Measurements from ENCODE around the gene BCAS4.
A peak's percentile ranks its signal among the peaks of the same experiment; 100 is the strongest.
"Not testable (repeated sequence)": the region's sequence is repeated elsewhere in the genome, so short reads cannot be mapped to it uniquely, and the experiment has no call there.

BCAS4 gene

GRCh38 chr20:50799176-50799889, 4.5 kb downstream of the BCAS4 start:
- no peak for DNase-seq

GRCh38 chr20:50799890-50800550, 5.2 kb downstream of the BCAS4 start:
- DNase-seq: no peak

- not testable (repeated sequence) for DNase-seq
Measured at GRCh38 chr20:50800986-50801746, 6.3 kb downstream of the BCAS4 start.

GRCh38 chr20:50801747-50802125, 6.9 kb downstream of the BCAS4 start:
- DNase-seq: no peak

- DNase-seq: no peak
Measured at GRCh38 chr20:50802289-50802688, 7.4 kb downstream of the BCAS4 start.

- DNase-seq: no peak
Measured at GRCh38 chr20:50804437-50805348, 9.8 kb downstream of the BCAS4 start.

GRCh38 chr20:50805349-50805684, 10.5 kb downstream of the BCAS4 start:
- no peak for DNase-seq

GRCh38 chr20:50806126-50806768, 11.4 kb downstream of the BCAS4 start:
- DNase-seq: no peak

- no peak for DNase-seq
Measured at GRCh38 chr20:50810063-50810462, 15.2 kb downstream of the BCAS4 start.

GRCh38 chr20:50810842-50811241, 16.0 kb downstream of the BCAS4 start:
- DNase-seq: no peak

- no peak for DNase-seq
Measured at GRCh38 chr20:50813101-50813643, 18.3 kb downstream of the BCAS4 start.

- no peak for DNase-seq
Measured at GRCh38 chr20:50813801-50814200, 18.9 kb downstream of the BCAS4 start.

GRCh38 chr20:50814438-50815161, 19.7 kb downstream of the BCAS4 start:
- DNase-seq: no peak

GRCh38 chr20:50815162-50815989, 20.5 kb downstream of the BCAS4 start:
- DNase-seq: peak; percentile 27

- no peak for DNase-seq
Measured at GRCh38 chr20:50817776-50818172, 22.9 kb downstream of the BCAS4 start.

- no peak for DNase-seq
Measured at GRCh38 chr20:50819349-50819748, 24.5 kb downstream of the BCAS4 start.

- DNase-seq: no peak
Measured at GRCh38 chr20:50820515-50821256, 25.8 kb downstream of the BCAS4 start.

- DNase-seq: no peak
Measured at GRCh38 chr20:50821257-50821921, 26.5 kb downstream of the BCAS4 start.

- DNase-seq: no peak
Measured at GRCh38 chr20:50821994-50822393, 27.1 kb downstream of the BCAS4 start.
